SU-DHL-6 (cell line): ENCODE measurements around the gene RABGAP1.

Source experiments
- CTCF ChIP-seq: fragments of 200-600 bp; sonication (generic); IDR thresholded peaks from one replicate; pipeline ENCODE4 v1.5.1; 2017; ENCODE audit warnings: antibody characterized with exemption, mild to moderate bottlenecking, low read length, moderate library complexity; ENCODE audit not compliant: insufficient read depth, poor library complexity, severe bottlenecking
- EZH2phosphoT487 ChIP-seq: fragments of 200-600 bp; sonication (generic), shearing (Covaris generic); conservative IDR thresholded peaks from 2 replicates; pipeline ENCODE4 v1.6.1; 2018; ENCODE audit warnings: mild to moderate bottlenecking, antibody characterized with exemption, low read length, moderate library complexity, mixed read lengths

GRCh38 chr9:123020796-123021195 lies 80.0 kb downstream of the RABGAP1 start:
- TF ChIP-seq EZH2phosphoT487 (no peak), CTCF (no peak)
